SK-N-SH treated with all-trans-retinoic acid at 6 μM for 48 hours (cell line): ENCODE results near the gene SMOC2.

ENCODE experiments used
- ATAC-seq: fragments of 200-7000 bp; cut with Tn5 transposase; 3 replicates; pipeline ENCODE4 v1.9.1; 2020; ENCODE audit warnings: mild to moderate bottlenecking, moderate library complexity
- ARNTL ChIP-seq: fragments of 450-650 bp; formaldehyde crosslinking; IDR thresholded peaks from 2 replicates; pipeline ENCODE4 v1.5.0; 2020; ENCODE audit warnings: low read depth, mild to moderate bottlenecking, moderate library complexity, borderline replicate concordance
- BACH2 ChIP-seq: fragments of 250-450 bp; sonication (Bioruptor Pico); IDR thresholded peaks from 2 replicates; pipeline ENCODE4 v1.9.0; 2021; ENCODE audit warnings: mild to moderate bottlenecking, borderline replicate concordance
- CREB5 ChIP-seq: fragments of 250-450 bp; sonication (Bioruptor Pico); IDR thresholded peaks from 2 replicates; pipeline ENCODE4 v1.5.1; 2020; ENCODE audit warnings: low read depth, mild to moderate bottlenecking, moderate library complexity
- CSDC2 ChIP-seq: fragments of 250-450 bp; sonication (Bioruptor Pico); IDR thresholded peaks from 2 replicates; pipeline ENCODE4 v1.5.0; 2020; ENCODE audit warnings: mild to moderate bottlenecking, moderate library complexity
- CSRNP3 ChIP-seq: fragments of 250-450 bp; sonication (Bioruptor Pico); IDR thresholded peaks from 2 replicates; pipeline ENCODE4 v1.5.1; 2021; ENCODE audit warnings: mild to moderate bottlenecking, moderate library complexity
- ESRRG ChIP-seq: fragments of 250-450 bp; sonication (Bioruptor Pico); IDR thresholded peaks from 2 replicates; pipeline ENCODE4 v1.6.1; 2021; ENCODE audit warnings: mild to moderate bottlenecking
- ISL1 ChIP-seq: fragments of 250-450 bp; sonication (Bioruptor Pico); IDR thresholded peaks from 2 replicates; pipeline ENCODE4 v2.1.2; 2022; ENCODE audit warnings: mild to moderate bottlenecking, moderate library complexity
- OSR1 ChIP-seq: fragments of 250-450 bp; sonication (Bioruptor Pico); IDR thresholded peaks from 2 replicates; pipeline ENCODE4 v1.8.0; 2022; ENCODE audit warnings: moderate library complexity, mild to moderate bottlenecking, inconsistent platforms
- PATZ1 ChIP-seq: fragments of 250-450 bp; sonication (Bioruptor Pico); IDR thresholded peaks from 2 replicates; pipeline ENCODE4 v1.8.0; 2020; ENCODE audit warnings: mild to moderate bottlenecking, moderate library complexity, borderline replicate concordance
- POU6F1 ChIP-seq: fragments of 250-450 bp; sonication (Bioruptor Pico); IDR thresholded peaks from 2 replicates; pipeline ENCODE4 v1.8.0; 2021; ENCODE audit warnings: low read depth, mild to moderate bottlenecking, moderate library complexity, borderline replicate concordance
- SNAI2 ChIP-seq: fragments of 250-450 bp; sonication (Bioruptor Pico); IDR thresholded peaks from 2 replicates; pipeline ENCODE4 v1.5.0; 2020; ENCODE audit warnings: mild to moderate bottlenecking, moderate library complexity
- TCF4 ChIP-seq: fragments of 250-450 bp; sonication (Bioruptor Pico); IDR thresholded peaks from 2 replicates; pipeline ENCODE4 v1.8.0; 2021; ENCODE audit warnings: mild to moderate bottlenecking, moderate library complexity, borderline replicate concordance
- TOX ChIP-seq: fragments of 250-450 bp; sonication (Bioruptor Pico); IDR thresholded peaks from 2 replicates; pipeline ENCODE4 v1.8.0; 2021; ENCODE audit warnings: mild to moderate bottlenecking, moderate library complexity, borderline replicate concordance
- ZC3H10 ChIP-seq: fragments of 250-450 bp; sonication (Bioruptor Pico); IDR thresholded peaks from 2 replicates; pipeline ENCODE4 v1.5.1; 2021; ENCODE audit warnings: mild to moderate bottlenecking, moderate library complexity
- ZFP3 ChIP-seq: fragments of 250-450 bp; sonication (Bioruptor Pico); IDR thresholded peaks from 2 replicates; pipeline ENCODE4 v1.5.0; 2020; ENCODE audit warnings: mild to moderate bottlenecking, moderate library complexity
- ZFP30 ChIP-seq: fragments of 450-650 bp; formaldehyde crosslinking; IDR thresholded peaks from 2 replicates; pipeline ENCODE4 v1.5.0; 2022; ENCODE audit warnings: mild to moderate bottlenecking, moderate library complexity
- ZNF565 ChIP-seq: fragments of 450-650 bp; formaldehyde crosslinking; conservative IDR thresholded peaks from 2 replicates; pipeline ENCODE4 v1.5.0; 2020; ENCODE audit warnings: low read depth, mild to moderate bottlenecking, moderate library complexity
- ZNF70 ChIP-seq: fragments of 450-650 bp; formaldehyde crosslinking; IDR thresholded peaks from 2 replicates; pipeline ENCODE4 v1.5.0; 2020; ENCODE audit warnings: mild to moderate bottlenecking, moderate library complexity
- ZNF8 ChIP-seq: fragments of 450-650 bp; formaldehyde crosslinking; IDR thresholded peaks from 2 replicates; pipeline ENCODE4 v1.5.0; 2020; ENCODE audit warnings: mild to moderate bottlenecking, moderate library complexity

SMOC2 gene

GRCh38 chr6:168638468-168639271, 197.7 kb downstream of the SMOC2 start:
- TF ChIP-seq ZFP30 (CRISPR knock-in tag) (no peak), POU6F1 (CRISPR knock-in tag) (no peak), ZFP3 (CRISPR knock-in tag) (no peak), ISL1 (CRISPR knock-in tag) (no peak), SNAI2 (no peak), CSDC2 (CRISPR knock-in tag) (no peak), ARNTL (CRISPR knock-in tag) (no peak), ZNF70 (CRISPR knock-in tag) (no peak), TOX (CRISPR knock-in tag) (no peak), ZNF8 (CRISPR knock-in tag) (no peak), BACH2 (CRISPR knock-in tag) (no peak), TCF4 (CRISPR knock-in tag) (no peak), PATZ1 (CRISPR knock-in tag) (no peak), ZC3H10 (CRISPR knock-in tag) (no peak), CREB5 (CRISPR knock-in tag) (no peak), CSRNP3 (CRISPR knock-in tag) (no peak)
- no peak for ATAC-seq

GRCh38 chr6:168640181-168640580, 199.2 kb downstream of the SMOC2 start:
- no peak for TF ChIP-seq ZNF8 (CRISPR knock-in tag)
- TF ChIP-seq TCF4 (CRISPR knock-in tag), result no peak
- ATAC-seq, result no peak

- ATAC-seq, result no peak
- no peak for TF ChIP-seq CSRNP3 (CRISPR knock-in tag)
- TF ChIP-seq CREB5 (CRISPR knock-in tag), result no peak
- TF ChIP-seq BACH2 (CRISPR knock-in tag), result no peak
- TF ChIP-seq ZFP3 (CRISPR knock-in tag), result no peak
- TF ChIP-seq TOX (CRISPR knock-in tag), result no peak
- TF ChIP-seq POU6F1 (CRISPR knock-in tag), result no peak
- no peak for TF ChIP-seq SNAI2
- no peak for TF ChIP-seq OSR1
- TF ChIP-seq ZNF565 (CRISPR knock-in tag), result no peak
- TF ChIP-seq ESRRG (CRISPR knock-in tag), result no peak
These were observed 199.8 kb downstream of the SMOC2 start for GRCh38 chr6:168640768-168641167.
